Measurements from ENCODE around the gene GALNT18. TPM values are rescaled to one million over a fixed set of nuclear protein-coding genes. Genes with fewer than 3 reads are reported as not detected.

The GALNT18 gene
- total and polyA plus RNA-seq, 2 of the 4 experiments (the other 2 are of a cell fraction) = 9.5 to 11.3 TPM

DNA sequence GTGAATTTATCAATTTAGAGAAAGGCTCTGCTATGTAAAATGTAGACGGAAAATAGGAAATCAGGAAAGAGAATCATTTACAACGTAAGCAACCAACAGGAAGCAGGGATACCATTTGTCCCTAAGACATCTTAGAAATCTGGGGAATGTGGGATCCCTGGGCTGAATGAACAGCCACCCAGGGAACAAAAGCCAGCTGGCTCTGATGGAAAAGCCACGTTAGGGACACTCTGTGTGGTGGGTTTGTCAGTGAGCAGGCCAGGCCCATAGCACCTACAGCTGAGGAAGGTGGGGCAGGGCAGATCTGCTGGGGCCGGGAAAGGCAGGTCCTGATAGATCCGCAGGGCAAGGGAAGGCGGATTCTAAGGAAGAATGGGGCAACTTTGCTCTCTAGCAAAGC lies 181.7 kb downstream of the GALNT18 start:
- Histone ChIP-seq H3K9me1 (ENCODE audit: insufficient read depth, low read length) (no peaks in the 10 kb centered on the region), H2BK120ac (ENCODE audit: low read depth, low read length) (no peak overlapping the region), H2AK9ac (replicated peaks; ENCODE audit: low read depth, low read length, poor library complexity) (no peak overlapping the region), H3K79me1 (ENCODE audit: low read depth in 1 of 2, low read length in 2 of 2) (no peaks in the 10 kb centered on the region), H3K27ac (ENCODE audit: insufficient read depth, low read length) (no peak overlapping the region), H4K5ac (ENCODE audit: low read depth, low read length) (no peak overlapping the region), H2BK15ac (ENCODE audit: low read depth, low read length) (no peak overlapping the region), H3K9ac (ENCODE audit: low read depth, low read length) (no peak overlapping the region), H4K91ac (ENCODE audit: insufficient read depth, low read depth, low read length) (no peak overlapping the region), H3K4ac (ENCODE audit: low read depth, low read length) (no peak overlapping the region), H3K4me2 (ENCODE audit: low read depth, low read length) (no peak overlapping the region), H3K27me3 (ENCODE audit: control insufficient read depth, insufficient read depth, low read length) (peaks cover 16% of the 10 kb centered on the region), H2AFZ (replicated peaks; ENCODE audit: low read length, poor library complexity) (no peak overlapping the region), H3K9me3 (ENCODE audit: control insufficient read depth, insufficient read depth, low read length) (no peaks in the 10 kb centered on the region), H3K14ac (replicated peaks; ENCODE audit: low read depth, low read length) (no peak overlapping the region), H2BK20ac (ENCODE audit: low read depth, low read length) (no peak overlapping the region), H3K18ac (ENCODE audit: low read depth, low read length) (no peak overlapping the region), H3K4me3 (ENCODE audit: insufficient read depth, low read depth, low read length) (no peak overlapping the region), H3K56ac (ENCODE audit: extremely low read depth, insufficient read depth, low read length) (no peak overlapping the region), H4K8ac (ENCODE audit: low read depth in 2 of 2, low read length in 2 of 2) (no peak overlapping the region), H2BK5ac (ENCODE audit: low read depth, low read length, poor library complexity, severe bottlenecking) (no peak overlapping the region), H3K36me3 (ENCODE audit: control insufficient read depth, insufficient read depth, low read length) (no peaks in the 10 kb centered on the region), H4K20me1 (ENCODE audit: insufficient read depth, low read length) (no peaks in the 10 kb centered on the region), H2AK5ac (ENCODE audit: low read depth, low read length) (no peak overlapping the region), H3K4me1 (ENCODE audit: control insufficient read depth, insufficient read depth, low read length) (peaks cover 10% of the 10 kb centered on the region), H3K23ac (ENCODE audit: low read depth, low read length) (no peak overlapping the region)
- TF ChIP-seq, protein P1, sequence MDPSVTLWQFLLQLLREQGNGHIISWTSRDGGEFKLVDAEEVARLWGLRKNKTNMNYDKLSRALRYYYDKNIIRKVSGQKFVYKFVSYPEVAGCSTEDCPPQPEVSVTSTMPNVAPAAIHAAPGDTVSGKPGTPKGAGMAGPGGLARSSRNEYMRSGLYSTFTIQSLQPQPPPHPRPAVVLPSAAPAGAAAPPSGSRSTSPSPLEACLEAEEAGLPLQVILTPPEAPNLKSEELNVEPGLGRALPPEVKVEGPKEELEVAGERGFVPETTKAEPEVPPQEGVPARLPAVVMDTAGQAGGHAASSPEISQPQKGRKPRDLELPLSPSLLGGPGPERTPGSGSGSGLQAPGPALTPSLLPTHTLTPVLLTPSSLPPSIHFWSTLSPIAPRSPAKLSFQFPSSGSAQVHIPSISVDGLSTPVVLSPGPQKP (IDR thresholded peaks at IDR 0.05; ENCODE audit: borderline replicate concordance, low read depth, low read length) = no peak
- TF ChIP-seq MAZ (IDR thresholded peaks at IDR 0.05; ENCODE audit: borderline replicate concordance, low read depth, low read length) (no peak), RCOR1 (IDR thresholded peaks at IDR 0.05; ENCODE audit: insufficient replicate concordance, low read length) (no peak), SMC3 (IDR thresholded peaks at IDR 0.05; ENCODE audit: low read depth, low read length) (no peak), RFX5 (IDR thresholded peaks at IDR 0.05; ENCODE audit: low read depth, low read length) (no peak), NFE2L2 (IDR thresholded peaks at IDR 0.05; ENCODE audit: low read depth, low read length) (no peak), MXI1 (IDR thresholded peaks at IDR 0.05; ENCODE audit: borderline replicate concordance, low read depth, low read length) (no peak), POLR2A (IDR thresholded peaks at IDR 0.05; ENCODE audit: low read depth, low read length) (no peak), RAD21 (IDR thresholded peaks at IDR 0.05; ENCODE audit: low read length) (no peak), MAFK (IDR thresholded peaks at IDR 0.05; ENCODE audit: low read depth, low read length) (no peak)
- TF ChIP-seq, protein P2, sequence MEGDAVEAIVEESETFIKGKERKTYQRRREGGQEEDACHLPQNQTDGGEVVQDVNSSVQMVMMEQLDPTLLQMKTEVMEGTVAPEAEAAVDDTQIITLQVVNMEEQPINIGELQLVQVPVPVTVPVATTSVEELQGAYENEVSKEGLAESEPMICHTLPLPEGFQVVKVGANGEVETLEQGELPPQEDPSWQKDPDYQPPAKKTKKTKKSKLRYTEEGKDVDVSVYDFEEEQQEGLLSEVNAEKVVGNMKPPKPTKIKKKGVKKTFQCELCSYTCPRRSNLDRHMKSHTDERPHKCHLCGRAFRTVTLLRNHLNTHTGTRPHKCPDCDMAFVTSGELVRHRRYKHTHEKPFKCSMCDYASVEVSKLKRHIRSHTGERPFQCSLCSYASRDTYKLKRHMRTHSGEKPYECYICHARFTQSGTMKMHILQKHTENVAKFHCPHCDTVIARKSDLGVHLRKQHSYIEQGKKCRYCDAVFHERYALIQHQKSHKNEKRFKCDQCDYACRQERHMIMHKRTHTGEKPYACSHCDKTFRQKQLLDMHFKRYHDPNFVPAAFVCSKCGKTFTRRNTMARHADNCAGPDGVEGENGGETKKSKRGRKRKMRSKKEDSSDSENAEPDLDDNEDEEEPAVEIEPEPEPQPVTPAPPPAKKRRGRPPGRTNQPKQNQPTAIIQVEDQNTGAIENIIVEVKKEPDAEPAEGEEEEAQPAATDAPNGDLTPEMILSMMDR (conservative IDR thresholded peaks at IDR 0.05; ENCODE audit: low read depth, low read length) = no peak
- TF ChIP-seq, protein P3, sequence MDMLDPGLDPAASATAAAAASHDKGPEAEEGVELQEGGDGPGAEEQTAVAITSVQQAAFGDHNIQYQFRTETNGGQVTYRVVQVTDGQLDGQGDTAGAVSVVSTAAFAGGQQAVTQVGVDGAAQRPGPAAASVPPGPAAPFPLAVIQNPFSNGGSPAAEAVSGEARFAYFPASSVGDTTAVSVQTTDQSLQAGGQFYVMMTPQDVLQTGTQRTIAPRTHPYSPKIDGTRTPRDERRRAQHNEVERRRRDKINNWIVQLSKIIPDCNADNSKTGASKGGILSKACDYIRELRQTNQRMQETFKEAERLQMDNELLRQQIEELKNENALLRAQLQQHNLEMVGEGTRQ (IDR thresholded peaks at IDR 0.05; ENCODE audit: low read depth, low read length) = no peak
- ATAC-seq (ENCODE audit: low read depth) (no peak), DNase-seq (no peak)
- BruUV-seq (replicated peaks) = no TSS peak
- WGBS, 2 experiments (ENCODE audit: extremely low coverage in 2 of 2, insufficient read length in 1 of 2) = 80% methylated on average over 1 of the region's 6 CpGs; no CpG with 5 or more reads in 1 of the 2 experiments
- in situ Hi-C loops (cut with MboI; ENCODE audit: low sequenced_read_pairs) (no loop called here), dilution Hi-C loops (cut with HindIII; ENCODE audit: low sequenced_read_pairs, unreplicated experiment) (no loop called here), intact Hi-C loops (cut with micrococcal nuclease) (no loop called here)
- POLR2A ChIA-PET (ENCODE audit: unreplicated experiment) = no interaction called here
- CTCF ChIA-PET = no interaction called here

All from IMR-90 (cell line).